Lower leg skin (tissue), 4 donors: ENCODE results near the gene OR13C9. TPM values are rescaled to one million over a fixed set of nuclear protein-coding genes. Genes with fewer than 3 reads are reported as not detected.
"Not testable (repeated sequence)": the region's sequence is repeated elsewhere in the genome, so short reads cannot be mapped to it uniquely, and the experiment has no call there.

ENCODE experiments used
- DNase-seq, 2 donors: peaks; one replicate each; pipeline ENCODE4 v3.0.0-alpha.2; 2019; ENCODE audit warnings: low spot score in 2 of 2
- H3K4me3 ChIP-seq: fragments of 200-600 bp; sonication (generic); 2 replicates; pipeline ENCODE4 v1.5.1; 2017; ENCODE audit warnings: mild to moderate bottlenecking, low read depth; ENCODE audit not compliant: poor library complexity, severe bottlenecking
- POLR2A ChIP-seq, 2 donors: fragments of 450-650 bp; IDR thresholded peaks; one replicate each; pipeline ENCODE4 v1.6.1; 2016 to 2017; ENCODE audit warnings: antibody characterized with exemption in 2 of 2, mild to moderate bottlenecking in 1 of 2, moderate library complexity in 1 of 2
- WGBS, 2 donors: methylation state at CpG; one replicate each; pipeline ENCODE4 v1.1.5; 2018; 5-methylcytosine and 5-hydroxymethylcytosine counted together
- intact Hi-C: fragments of 100-400 bp; cut with DNase I; formaldehyde crosslinking; loops from one replicate; pipeline ENCODE4 v1.15.0; 2023; ENCODE audit warnings: low total_unique reads
- total RNA-seq, 4 donors: library from RNA; depleted of rRNA; stranded (reverse); fragments of >200 nt; gene quantifications; one replicate each; pipeline ENCODE4 v1.1.0, GENCODE V29; 2016
- TF ChIP-seq, protein P1 (sequence below), 3 donors: fragments of 450-650 bp; IDR thresholded peaks; one replicate each; pipeline ENCODE4 v1.5.1; 2016; ENCODE audit warnings: antibody characterized with exemption in 3 of 3, mild to moderate bottlenecking in 3 of 3, moderate library complexity in 2 of 3

The OR13C9 gene, protein sequence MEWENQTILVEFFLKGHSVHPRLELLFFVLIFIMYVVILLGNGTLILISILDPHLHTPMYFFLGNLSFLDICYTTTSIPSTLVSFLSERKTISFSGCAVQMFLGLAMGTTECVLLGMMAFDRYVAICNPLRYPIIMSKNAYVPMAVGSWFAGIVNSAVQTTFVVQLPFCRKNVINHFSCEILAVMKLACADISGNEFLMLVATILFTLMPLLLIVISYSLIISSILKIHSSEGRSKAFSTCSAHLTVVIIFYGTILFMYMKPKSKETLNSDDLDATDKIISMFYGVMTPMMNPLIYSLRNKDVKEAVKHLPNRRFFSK
- not detected for total RNA-seq

DNA sequence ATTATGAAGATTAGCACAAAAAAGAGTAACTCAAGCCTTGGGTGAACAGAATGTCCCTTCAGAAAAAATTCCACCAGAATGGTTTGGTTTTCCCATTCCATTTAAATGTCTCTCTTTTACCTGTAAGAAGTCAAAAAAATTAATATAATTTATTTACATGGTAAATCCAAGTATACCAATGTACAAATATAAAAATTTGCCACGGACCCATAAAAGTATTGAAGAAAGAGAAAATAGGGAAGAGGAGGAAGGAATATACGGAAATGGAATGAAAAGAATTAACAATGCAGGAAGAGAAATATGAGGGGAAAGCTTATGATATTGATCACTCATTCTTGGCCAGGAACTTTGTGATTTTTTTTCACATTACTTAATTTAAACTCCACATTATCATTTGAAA lies at the start of gene OR13C9:
Gene OR13C9, minus strand, starts transcription at position 101 of the 400 bp plus-strand sequence. Its CDS starts 0 bp downstream, at position 101.
- no peak for DNase-seq
- 70 to 79% methylated on average over 2 of the region's 2 CpGs for WGBS, 2 donors
- intact Hi-C loops, result no loop called here
- H3K4me3 ChIP-seq, result no peak within 1 kb of the TSS
- TF ChIP-seq, protein P1, sequence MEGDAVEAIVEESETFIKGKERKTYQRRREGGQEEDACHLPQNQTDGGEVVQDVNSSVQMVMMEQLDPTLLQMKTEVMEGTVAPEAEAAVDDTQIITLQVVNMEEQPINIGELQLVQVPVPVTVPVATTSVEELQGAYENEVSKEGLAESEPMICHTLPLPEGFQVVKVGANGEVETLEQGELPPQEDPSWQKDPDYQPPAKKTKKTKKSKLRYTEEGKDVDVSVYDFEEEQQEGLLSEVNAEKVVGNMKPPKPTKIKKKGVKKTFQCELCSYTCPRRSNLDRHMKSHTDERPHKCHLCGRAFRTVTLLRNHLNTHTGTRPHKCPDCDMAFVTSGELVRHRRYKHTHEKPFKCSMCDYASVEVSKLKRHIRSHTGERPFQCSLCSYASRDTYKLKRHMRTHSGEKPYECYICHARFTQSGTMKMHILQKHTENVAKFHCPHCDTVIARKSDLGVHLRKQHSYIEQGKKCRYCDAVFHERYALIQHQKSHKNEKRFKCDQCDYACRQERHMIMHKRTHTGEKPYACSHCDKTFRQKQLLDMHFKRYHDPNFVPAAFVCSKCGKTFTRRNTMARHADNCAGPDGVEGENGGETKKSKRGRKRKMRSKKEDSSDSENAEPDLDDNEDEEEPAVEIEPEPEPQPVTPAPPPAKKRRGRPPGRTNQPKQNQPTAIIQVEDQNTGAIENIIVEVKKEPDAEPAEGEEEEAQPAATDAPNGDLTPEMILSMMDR (IDR thresholded peaks at IDR 0.05), result no peak
- no peak for TF ChIP-seq POLR2A (IDR thresholded peaks at IDR 0.05)

DNA sequence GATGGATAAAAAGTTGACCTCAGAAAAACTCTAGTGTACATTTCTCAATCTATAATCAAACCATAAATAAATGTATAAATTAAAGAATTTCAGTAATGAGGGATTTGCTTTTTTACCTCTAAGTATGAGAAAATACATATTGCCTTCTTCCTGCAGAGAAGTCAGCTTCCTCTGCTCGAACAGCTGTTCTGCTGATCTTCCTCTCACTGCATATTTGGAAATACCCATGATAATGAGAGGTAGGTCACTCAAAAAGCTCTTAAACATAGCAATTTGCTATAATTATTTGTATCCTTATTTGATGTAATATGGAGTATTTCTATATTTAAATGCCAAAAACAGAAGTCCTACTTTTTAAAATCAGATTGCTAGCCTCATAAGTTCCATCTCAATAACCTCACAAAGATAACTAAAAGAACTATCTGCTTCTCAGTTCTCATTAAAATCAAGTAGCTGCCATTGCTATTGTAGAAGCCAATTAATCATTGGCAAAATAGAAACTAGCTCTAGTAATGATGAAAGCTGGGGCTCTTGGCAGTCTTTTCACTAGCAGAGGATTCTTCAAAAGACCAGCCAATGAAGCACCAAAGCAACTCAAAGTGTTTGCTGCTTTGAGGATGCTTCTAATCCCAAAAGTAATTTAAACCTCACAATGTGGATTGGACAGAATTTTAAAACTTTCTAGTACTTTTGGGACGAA lies 40.6 kb upstream of the OR13C9 start:
- 58 to 62% methylated on average over 2 of the region's 2 CpGs for WGBS, 2 donors
- DNase-seq, result no peak
- intact Hi-C loops, result no loop called here
- no peak overlapping the region for H3K4me3 ChIP-seq
- TF ChIP-seq POLR2A (IDR thresholded peaks at IDR 0.05), result no peak
- TF ChIP-seq, protein P1 (IDR thresholded peaks at IDR 0.05), result no peak

DNA sequence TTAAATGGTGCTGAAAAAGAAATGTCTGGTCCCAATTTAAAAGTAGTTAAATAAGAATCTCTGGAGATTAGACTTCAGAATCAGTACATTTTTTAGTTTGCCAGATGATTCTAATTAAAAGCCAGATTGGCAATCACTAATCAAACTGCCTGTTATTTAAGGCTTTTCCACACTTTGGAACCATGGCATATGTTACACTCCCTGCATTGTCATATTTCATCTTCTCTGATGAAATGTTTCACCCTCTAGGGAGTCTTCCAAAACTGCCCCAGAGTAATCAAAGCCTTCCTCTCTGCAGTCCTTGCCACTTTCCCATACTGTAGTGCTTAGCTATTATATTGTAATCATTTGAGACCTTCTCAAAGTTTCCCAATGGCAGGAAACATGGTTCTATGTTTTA lies 17.5 kb upstream of the OR13C9 start:
- no peak overlapping the region for H3K4me3 ChIP-seq
- TF ChIP-seq POLR2A (IDR thresholded peaks at IDR 0.05), result no peak
- TF ChIP-seq, protein P1 (IDR thresholded peaks at IDR 0.05), result no peak
- intact Hi-C loops, result no loop called here
- no peak for DNase-seq

DNA sequence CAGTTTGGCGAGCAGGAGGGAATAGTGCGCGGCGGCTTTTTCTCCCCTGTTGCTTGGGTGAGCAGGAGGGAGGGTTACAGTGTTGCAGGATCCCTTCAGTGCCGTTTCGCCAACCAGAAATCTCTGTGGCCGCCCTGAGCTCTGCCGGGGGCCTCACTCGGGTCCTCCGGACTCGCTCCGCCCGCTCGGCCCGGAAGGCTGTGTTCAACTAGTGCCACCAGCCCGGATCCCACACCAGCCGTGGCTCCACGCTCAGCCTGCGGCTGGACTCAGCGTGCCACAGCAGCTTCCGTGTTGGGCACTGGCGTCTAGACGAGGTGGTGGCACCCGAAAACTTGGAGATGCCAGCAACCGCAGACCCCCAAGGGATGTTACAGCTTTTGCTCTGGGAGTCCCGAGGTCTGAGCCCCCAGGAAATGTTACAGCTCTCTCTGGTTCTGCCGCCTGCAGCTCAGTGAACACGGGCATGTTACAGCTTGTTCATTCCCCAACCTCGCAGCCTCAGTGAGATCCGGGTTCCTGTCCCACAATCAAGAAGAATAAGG lies 16.0 kb upstream of the OR13C9 start:
- 92 to 95% methylated on average over 30 of the region's 30 CpGs for WGBS, 2 donors
- TF ChIP-seq, protein P1 (IDR thresholded peaks at IDR 0.05), result no peak
- no peak for TF ChIP-seq POLR2A (IDR thresholded peaks at IDR 0.05)

DNA sequence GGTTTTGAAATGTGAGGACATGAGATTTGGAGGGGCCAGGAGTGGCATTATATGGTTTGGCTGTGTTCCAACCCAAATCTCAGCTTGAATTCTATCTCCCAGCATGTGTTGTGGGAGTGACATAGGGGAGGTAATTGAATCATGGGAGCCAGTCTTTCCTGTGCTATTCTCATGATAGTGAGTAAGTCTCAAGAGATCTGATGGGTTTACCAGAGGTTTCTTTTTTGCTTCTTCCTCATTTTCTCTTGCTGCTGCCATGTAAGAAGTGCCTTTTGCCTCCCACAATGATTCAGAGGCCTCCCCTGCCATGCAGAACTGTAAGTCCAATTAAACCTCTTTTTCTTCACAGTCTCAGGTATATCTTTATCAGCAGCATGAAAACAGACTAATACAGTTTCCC lies 8.0 kb upstream of the OR13C9 start:
- DNase-seq, intact Hi-C loops, H3K4me3 ChIP-seq: not testable (repeated sequence)

More for the DNA sequence above, 16.0 kb upstream of the OR13C9 start:
- intact Hi-C loops, result no loop called here
- peak in 1 of 2 donors; percentile 72 for DNase-seq
- no peak overlapping the region for H3K4me3 ChIP-seq

DNA sequence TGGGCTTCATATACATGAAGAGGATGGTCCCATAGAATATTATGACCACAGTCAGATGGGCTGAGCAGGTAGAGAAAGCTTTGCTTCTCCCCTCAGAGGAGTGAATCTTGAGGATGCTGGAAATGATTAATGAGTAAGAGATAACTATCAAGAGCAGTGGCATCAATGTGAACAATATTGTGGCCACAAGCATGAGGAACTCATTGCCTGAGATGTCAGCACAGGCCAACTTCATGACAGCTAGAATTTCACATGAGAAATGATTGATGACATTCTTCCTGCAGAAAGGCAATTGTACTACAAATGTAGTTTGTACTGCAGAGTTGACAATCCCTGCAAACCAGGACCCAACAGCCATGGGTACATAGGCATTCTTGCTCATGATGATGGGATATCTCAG lies 586 bp downstream of the OR13C9 start:
- TF ChIP-seq, protein P1 (IDR thresholded peaks at IDR 0.05), result no peak
- TF ChIP-seq POLR2A (IDR thresholded peaks at IDR 0.05), result no peak
- no peak for DNase-seq
- no peak overlapping the region for H3K4me3 ChIP-seq
- intact Hi-C loops, result no loop called here
